ENCODE measurements around the gene SLC19A1. TPM values are rescaled to one million over a fixed set of nuclear protein-coding genes. Genes with fewer than 3 reads are reported as not detected.

SLC19A1 gene
- total RNA-seq, 1 donor from 2014 or later = 25.6 TPM

DNA sequence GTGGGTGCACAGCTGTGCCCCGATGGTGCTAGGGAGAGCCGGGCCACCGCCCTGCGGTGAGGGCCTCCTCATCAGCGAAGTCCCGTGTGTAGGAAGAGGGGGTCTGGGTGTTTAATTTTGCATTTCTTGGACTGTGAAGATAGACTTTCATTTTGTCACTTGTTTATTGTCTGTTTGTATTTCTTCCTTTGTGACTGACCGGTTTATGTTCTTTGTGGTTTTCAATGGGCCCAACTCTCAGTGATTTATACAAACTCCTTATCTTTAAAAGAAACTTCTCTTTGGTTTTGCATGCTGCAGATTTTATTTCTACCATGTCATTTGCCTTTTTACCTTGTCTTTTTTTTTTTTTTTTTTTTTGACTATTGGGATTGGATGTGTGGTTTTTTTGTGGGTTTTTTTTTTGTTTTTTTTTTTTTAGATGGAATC lies 72.1 kb downstream of the SLC19A1 start:
- H3K36me3 Mint-ChIP-seq (ENCODE audit: insufficient read depth) = peaks cover 10% of the 10 kb centered on the region
- peak overlapping the region; percentile 62 for H3K4me3 Mint-ChIP-seq (ENCODE audit: low read depth)
- H3K27me3 Mint-ChIP-seq = no peaks in the 10 kb centered on the region
- DNase-seq (ENCODE audit: low spot score, unreplicated experiment) = no peak
- no peaks in the 10 kb centered on the region for H3K9me3 Mint-ChIP-seq (ENCODE audit: low read depth)
- peaks cover 35% of the 10 kb centered on the region for H3K4me1 Mint-ChIP-seq (ENCODE audit: low read depth)
- H3K27ac Mint-ChIP-seq = peak overlapping the region; percentile 73
- TF ChIP-seq, protein P1, sequence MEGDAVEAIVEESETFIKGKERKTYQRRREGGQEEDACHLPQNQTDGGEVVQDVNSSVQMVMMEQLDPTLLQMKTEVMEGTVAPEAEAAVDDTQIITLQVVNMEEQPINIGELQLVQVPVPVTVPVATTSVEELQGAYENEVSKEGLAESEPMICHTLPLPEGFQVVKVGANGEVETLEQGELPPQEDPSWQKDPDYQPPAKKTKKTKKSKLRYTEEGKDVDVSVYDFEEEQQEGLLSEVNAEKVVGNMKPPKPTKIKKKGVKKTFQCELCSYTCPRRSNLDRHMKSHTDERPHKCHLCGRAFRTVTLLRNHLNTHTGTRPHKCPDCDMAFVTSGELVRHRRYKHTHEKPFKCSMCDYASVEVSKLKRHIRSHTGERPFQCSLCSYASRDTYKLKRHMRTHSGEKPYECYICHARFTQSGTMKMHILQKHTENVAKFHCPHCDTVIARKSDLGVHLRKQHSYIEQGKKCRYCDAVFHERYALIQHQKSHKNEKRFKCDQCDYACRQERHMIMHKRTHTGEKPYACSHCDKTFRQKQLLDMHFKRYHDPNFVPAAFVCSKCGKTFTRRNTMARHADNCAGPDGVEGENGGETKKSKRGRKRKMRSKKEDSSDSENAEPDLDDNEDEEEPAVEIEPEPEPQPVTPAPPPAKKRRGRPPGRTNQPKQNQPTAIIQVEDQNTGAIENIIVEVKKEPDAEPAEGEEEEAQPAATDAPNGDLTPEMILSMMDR (IDR thresholded peaks at IDR 0.05; ENCODE audit: unreplicated experiment) = no peak

DNA sequence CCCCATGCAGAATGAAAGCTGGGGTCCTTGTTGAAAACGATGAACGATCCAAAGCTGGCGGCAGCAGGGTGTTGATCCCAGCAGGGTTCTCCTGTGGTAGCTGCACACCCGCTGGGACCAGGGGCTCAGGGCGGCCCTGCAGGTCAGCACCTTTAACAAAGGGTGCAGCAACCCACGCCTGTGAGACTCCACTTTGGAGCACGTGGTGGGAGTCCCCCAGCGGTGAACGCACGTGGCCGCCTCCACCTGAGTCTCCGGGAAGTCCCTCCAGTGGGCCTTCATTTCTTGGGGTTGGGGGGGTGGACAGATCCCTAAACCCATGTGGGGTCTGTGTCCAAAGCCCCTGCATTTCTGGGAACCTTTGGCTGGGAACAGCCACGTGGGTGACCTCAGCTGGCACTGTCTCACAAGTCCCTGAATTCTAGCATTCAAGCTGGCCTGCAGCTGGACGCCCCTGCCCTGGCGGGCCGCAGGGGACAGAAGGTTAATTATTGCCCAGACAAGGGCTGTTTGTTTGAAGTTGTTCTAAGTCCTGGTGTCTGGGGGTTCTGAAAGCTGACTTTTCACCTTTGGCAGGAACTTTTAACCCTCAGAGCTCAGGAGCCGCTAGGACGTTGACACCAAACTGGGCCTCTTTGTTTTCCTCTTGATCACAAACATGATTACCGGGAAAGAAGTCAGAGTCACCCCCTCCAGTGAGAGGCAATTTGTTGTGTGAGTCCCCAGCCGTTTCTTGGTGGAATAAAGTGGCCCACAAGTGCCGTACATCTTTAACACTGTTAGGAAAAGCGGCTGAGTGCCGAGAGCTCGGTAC lies 72.8 kb downstream of the SLC19A1 start:
- Mint-ChIP-seq H3K27me3 (no peaks in the 10 kb centered on the region), H3K4me1 (ENCODE audit: low read depth) (peaks cover 41% of the 10 kb centered on the region), H3K4me3 (ENCODE audit: low read depth) (peak overlapping the region; percentile 62), H3K27ac (peak overlapping the region; percentile 73), H3K36me3 (ENCODE audit: insufficient read depth) (peaks cover 15% of the 10 kb centered on the region), H3K9me3 (ENCODE audit: low read depth) (no peaks in the 10 kb centered on the region)
- peak; percentile 57 for DNase-seq (ENCODE audit: low spot score, unreplicated experiment)
- TF ChIP-seq, protein P1 (IDR thresholded peaks at IDR 0.05; ENCODE audit: unreplicated experiment) = peak; percentile 10

DNA sequence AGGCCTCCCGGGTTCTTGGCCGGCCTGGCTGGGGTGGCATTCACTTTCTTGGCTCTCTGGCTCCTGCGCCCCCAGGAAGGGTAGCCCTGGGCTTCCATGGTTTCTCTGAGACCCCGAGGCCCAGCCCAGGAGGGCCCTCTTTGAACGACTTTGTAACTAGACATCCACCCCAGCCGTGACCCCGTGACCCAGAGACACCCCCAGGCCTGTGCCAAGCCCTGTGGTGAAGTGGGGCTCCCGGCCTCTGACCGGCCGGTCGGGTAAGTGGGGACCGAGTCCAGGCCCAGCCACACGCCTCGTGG lies 73.3 kb downstream of the SLC19A1 start:
- no peaks in the 10 kb centered on the region for H3K27me3 Mint-ChIP-seq
- H3K4me1 Mint-ChIP-seq (ENCODE audit: low read depth) = peaks cover 41% of the 10 kb centered on the region
- H3K4me3 Mint-ChIP-seq (ENCODE audit: low read depth) = no peak overlapping the region
- no peak for DNase-seq (ENCODE audit: low spot score, unreplicated experiment)
- no peak overlapping the region for H3K27ac Mint-ChIP-seq
- H3K9me3 Mint-ChIP-seq (ENCODE audit: low read depth) = no peaks in the 10 kb centered on the region
- TF ChIP-seq, protein P1 (IDR thresholded peaks at IDR 0.05; ENCODE audit: unreplicated experiment) = no peak
- peaks cover 10% of the 10 kb centered on the region for H3K36me3 Mint-ChIP-seq (ENCODE audit: insufficient read depth)

DNA sequence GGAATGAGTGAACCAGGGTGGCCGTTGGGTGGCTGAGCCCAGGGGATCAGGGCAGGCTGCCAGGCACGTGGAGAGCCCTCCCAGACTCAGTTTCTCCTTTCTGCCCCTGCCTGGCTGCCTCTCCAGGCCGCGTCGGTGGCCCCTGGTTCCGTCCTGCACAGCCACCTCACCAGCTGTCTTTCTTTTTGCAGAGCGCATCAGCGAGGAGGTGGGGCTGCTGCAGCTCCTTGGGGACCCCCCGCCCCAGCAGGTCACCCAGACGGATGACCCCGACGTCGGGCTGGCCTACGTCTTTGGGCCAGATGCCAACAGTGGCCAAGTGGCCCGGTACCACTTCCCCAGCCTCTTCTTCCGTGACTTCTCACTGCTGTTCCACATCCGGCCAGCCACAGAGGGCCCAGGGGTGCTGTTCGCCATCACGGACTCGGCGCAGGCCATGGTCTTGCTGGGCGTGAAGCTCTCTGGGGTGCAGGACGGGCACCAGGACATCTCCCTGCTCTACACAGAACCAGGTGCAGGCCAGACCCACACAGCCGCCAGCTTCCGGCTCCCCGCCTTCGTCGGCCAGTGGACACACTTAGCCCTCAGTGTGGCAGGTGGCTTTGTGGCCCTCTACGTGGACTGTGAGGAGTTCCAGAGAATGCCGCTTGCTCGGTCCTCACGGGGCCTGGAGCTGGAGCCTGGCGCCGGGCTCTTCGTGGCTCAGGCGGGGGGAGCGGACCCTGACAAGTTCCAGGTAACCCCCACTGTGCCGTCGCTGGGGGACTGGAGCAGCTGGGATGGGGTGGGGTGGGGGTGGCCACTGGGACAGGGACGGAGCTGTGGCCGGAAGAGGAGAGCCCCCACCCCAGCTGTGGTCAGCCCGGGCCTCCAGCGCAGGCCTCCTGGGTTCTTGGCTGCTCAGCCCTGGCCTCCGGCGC lies 73.9 kb downstream of the SLC19A1 start:
- Mint-ChIP-seq H3K4me1 (ENCODE audit: low read depth) (peaks cover 41% of the 10 kb centered on the region), H3K27ac (no peak overlapping the region), H3K4me3 (ENCODE audit: low read depth) (no peak overlapping the region), H3K36me3 (ENCODE audit: insufficient read depth) (peaks cover 16% of the 10 kb centered on the region), H3K9me3 (ENCODE audit: low read depth) (no peaks in the 10 kb centered on the region), H3K27me3 (no peaks in the 10 kb centered on the region)
- TF ChIP-seq, protein P1 (IDR thresholded peaks at IDR 0.05; ENCODE audit: unreplicated experiment) = no peak
- no peak for DNase-seq (ENCODE audit: low spot score, unreplicated experiment)

DNA sequence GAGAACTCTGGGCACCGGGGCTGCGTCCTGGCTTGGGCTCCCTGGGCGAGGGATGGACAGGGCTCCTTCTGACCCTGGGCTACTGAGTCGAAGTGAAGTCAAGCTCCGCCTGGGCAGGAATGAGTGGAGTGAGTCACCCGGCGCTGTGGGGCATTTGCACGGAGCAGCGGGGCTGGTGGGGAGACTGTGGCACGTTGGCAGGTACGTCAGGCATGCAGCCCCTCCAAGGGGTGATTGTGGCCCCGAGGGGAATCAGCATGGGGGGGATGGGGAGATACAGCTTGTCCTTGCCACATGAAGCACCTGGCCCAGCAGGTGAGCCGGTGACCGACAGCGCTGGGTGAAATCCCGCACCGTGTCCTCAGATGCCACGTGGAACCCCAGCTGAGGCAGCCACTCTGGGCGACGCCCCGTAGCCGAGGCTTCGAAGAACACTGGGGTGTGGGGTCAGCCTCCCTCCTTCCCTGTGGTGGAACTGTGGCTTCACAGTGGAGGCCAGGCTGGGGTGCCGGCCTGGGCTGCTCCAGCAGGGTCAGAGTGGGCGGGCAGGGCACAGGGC lies 74.9 kb downstream of the SLC19A1 start:
- Mint-ChIP-seq H3K4me3 (ENCODE audit: low read depth) (no peak overlapping the region), H3K9me3 (ENCODE audit: low read depth) (peaks cover 6% of the 10 kb centered on the region), H3K4me1 (ENCODE audit: low read depth) (peaks cover 38% of the 10 kb centered on the region), H3K36me3 (ENCODE audit: insufficient read depth) (peaks cover 24% of the 10 kb centered on the region), H3K27me3 (no peaks in the 10 kb centered on the region), H3K27ac (no peak overlapping the region)
- no peak for DNase-seq (ENCODE audit: low spot score, unreplicated experiment)
- TF ChIP-seq, protein P1 (IDR thresholded peaks at IDR 0.05; ENCODE audit: unreplicated experiment) = no peak

All from progenitor cell of endocrine pancreas (in vitro differentiated cells).